Stomach (tissue), 9 donors: ENCODE measurements around the gene SPAG6. TPM values are rescaled to one million over a fixed set of nuclear protein-coding genes. Genes with fewer than 3 reads are reported as not detected.

Experiments
- DNase-seq, 2 donors: peaks; one replicate each; pipeline versions ENCODE4 v3.0.0 to v3.0.0-alpha.2; 2013 to 2019
- H3K27ac ChIP-seq, 5 donors: fragments of 200-600 bp in 4 of 5; sonication (generic) in 4 of 5; one replicate each; pipeline ENCODE4 v1.5.1; 2013 to 2019; ENCODE audit warnings: mild to moderate bottlenecking in 1 of 5, moderate library complexity in 1 of 5
- H3K27me3 ChIP-seq, 3 donors: fragments of 200-600 bp; sonication (generic); one replicate each; pipeline ENCODE4 v1.5.1; 2017 to 2019; ENCODE audit warnings: mixed run types in 1 of 3
- H3K36me3 ChIP-seq, 4 donors: fragments of 200-600 bp; sonication (generic); 1 replicate in 3 of 4; 2 replicates in 1 of 4; pipeline ENCODE4 v1.5.1; 2016 to 2019
- H3K4me1 ChIP-seq, 4 donors: fragments of 200-600 bp; sonication (generic); one replicate each; pipeline ENCODE4 v1.5.1; 2016 to 2019
- H3K4me3 ChIP-seq, 4 donors: fragments of 200-600 bp; sonication (generic) in 3 of 4; one replicate each; pipeline ENCODE4 v1.5.1; 2016 to 2019; ENCODE audit warnings: mild to moderate bottlenecking in 1 of 4
- H3K9me3 ChIP-seq, 4 donors: fragments of 200-600 bp; sonication (generic); one replicate each; pipeline ENCODE4 v1.5.1; 2016 to 2019
- CTCF ChIP-seq, 7 experiments: fragments of 450-650 bp in 4 of 7; fragments of 200-600 bp in 3 of 7; sonication (generic) in 3 of 7; IDR thresholded peaks; one replicate each; pipeline ENCODE4 v1.5.1; 2016 to 2019; ENCODE audit warnings: antibody characterized with exemption in 7 of 7, control low read depth in 2 of 7, mild to moderate bottlenecking in 1 of 7
- EP300 ChIP-seq: sonication (generic); formaldehyde crosslinking; IDR thresholded peaks from one replicate; pipeline ENCODE4 v1.6.1; 2017; ENCODE audit warnings: antibody characterized with exemption
- POLR2A ChIP-seq, 4 donors: fragments of 450-650 bp; IDR thresholded peaks; one replicate each; pipeline ENCODE4 v1.6.1; 2016; ENCODE audit warnings: antibody characterized with exemption in 4 of 4, control low read depth in 2 of 4, mild to moderate bottlenecking in 1 of 4, moderate library complexity in 1 of 4
- POLR2AphosphoS5 ChIP-seq, 3 donors: sonication (generic); formaldehyde crosslinking; IDR thresholded peaks; one replicate each; pipeline ENCODE4 v1.6.1; 2016; ENCODE audit warnings: antibody characterized with exemption in 3 of 3
- WGBS, 5 donors: extraction: QIAGEN DNeasy Blood & Tissue Kit in 3 of 5; methylation state at CpG; one replicate each; pipeline versions ENCODE4 v1.1.5 to v1.1.7; 2013 to 2018; 5-methylcytosine and 5-hydroxymethylcytosine counted together
- intact Hi-C: fragments of 100-400 bp; cut with DNase I; formaldehyde crosslinking; loops from one replicate; pipeline ENCODE4 v1.15.1; 2023; ENCODE audit warnings: low total_unique reads
- polyA plus RNA-seq, 3 donors: library from polyadenylated mRNA; stranded (reverse); fragments of 200-250 nt; gene quantifications; one replicate each; pipeline ENCODE4 v1.2.3, GENCODE V29; 2013
- total RNA-seq, 5 donors: library from RNA; depleted of rRNA; stranded (reverse); fragments of >200 nt; gene quantifications; one replicate each; pipeline versions ENCODE4 v1.1.0 to v1.2.3, GENCODE V29; 2014 to 2016
- donor health status: healthy with polysubstance abuse.
- donor health status: Bipolar disorder and iron deficiency.
- donor health status: healthy.

SPAG6 gene
- total and polyA plus RNA-seq, 8 donors, result not detected

- Histone ChIP-seq H3K27ac (no peak overlapping the region), H3K27me3 (no peaks in the 10 kb centered on the region), H3K4me1 (no peaks in the 10 kb centered on the region), H3K9me3 (no peaks in the 10 kb centered on the region), H3K36me3 (no peaks in the 10 kb centered on the region), H3K4me3 (no peak overlapping the region)
- intact Hi-C loops, result no loop called here
- DNase-seq, result no peak
- no peak for TF ChIP-seq POLR2A (IDR thresholded peaks at IDR 0.05)
- no peak for TF ChIP-seq CTCF (IDR thresholded peaks at IDR 0.05)
- 91 to 95% (median 91%) methylated on average over 6 of the region's 6 CpGs for WGBS, 5 donors
Measured at GRCh38 chr10:22460531-22461403, 115.5 kb downstream of the SPAG6 start.

GRCh38 chr10:22461891-22462290, 116.6 kb downstream of the SPAG6 start:
- H3K27ac ChIP-seq, result no peak overlapping the region
- no peak for DNase-seq
- intact Hi-C loops, result no loop called here
- no peaks in the 10 kb centered on the region for H3K9me3 ChIP-seq
- H3K4me1 ChIP-seq, result peaks cover 0 to 3% (median 0%) of the 10 kb centered on the region in 4 donors
- 75 to 88% (median 83%) methylated on average over 2 of the region's 2 CpGs for WGBS, 5 donors
- no peak for TF ChIP-seq POLR2AphosphoS5 (IDR thresholded peaks at IDR 0.05)
- TF ChIP-seq POLR2A (IDR thresholded peaks at IDR 0.05), result no peak
- no peak for TF ChIP-seq EP300
- no peak for TF ChIP-seq CTCF (IDR thresholded peaks at IDR 0.05)
- H3K36me3 ChIP-seq, result no peaks in the 10 kb centered on the region
- no peak overlapping the region for H3K4me3 ChIP-seq
- no peaks in the 10 kb centered on the region for H3K27me3 ChIP-seq

- Histone ChIP-seq H3K36me3 (no peaks in the 10 kb centered on the region), H3K4me1 (peaks cover 0 to 8% (median 2%) of the 10 kb centered on the region in 4 donors), H3K9me3 (no peaks in the 10 kb centered on the region), H3K27ac (no peak overlapping the region), H3K27me3 (no peaks in the 10 kb centered on the region), H3K4me3 (no peak overlapping the region)
- TF ChIP-seq POLR2AphosphoS5 (IDR thresholded peaks at IDR 0.05) (no peak), CTCF (IDR thresholded peaks at IDR 0.05) (no peak), POLR2A (IDR thresholded peaks at IDR 0.05) (no peak), EP300 (no peak)
- no peak for DNase-seq
- intact Hi-C loops, result no loop called here
- WGBS, 5 donors, result 77 to 86% (median 79%) methylated on average over 4 of the region's 4 CpGs
Measured at GRCh38 chr10:22463255-22463654, 118.0 kb downstream of the SPAG6 start.

- intact Hi-C loops, result no loop called here
- Histone ChIP-seq H3K36me3 (no peaks in the 10 kb centered on the region), H3K9me3 (no peaks in the 10 kb centered on the region), H3K4me3 (no peak overlapping the region), H3K4me1 (peaks cover 0 to 8% (median 2%) of the 10 kb centered on the region in 4 donors), H3K27me3 (no peaks in the 10 kb centered on the region), H3K27ac (no peak overlapping the region)
- TF ChIP-seq CTCF (IDR thresholded peaks at IDR 0.05), result no peak
- no peak for TF ChIP-seq EP300
- TF ChIP-seq POLR2A (IDR thresholded peaks at IDR 0.05), result no peak
- no peak for TF ChIP-seq POLR2AphosphoS5 (IDR thresholded peaks at IDR 0.05)
- 89 to 94% (median 92%) methylated on average over 5 of the region's 5 CpGs for WGBS, 5 donors
- DNase-seq, result no peak
Measured at GRCh38 chr10:22464966-22465629, 119.8 kb downstream of the SPAG6 start.
